ENCODE results near the gene RTKN2. TPM values are rescaled to one million over a fixed set of nuclear protein-coding genes. Genes with fewer than 3 reads are reported as not detected.
A peak's percentile ranks its signal among the peaks of the same experiment; 100 is the strongest.

The RTKN2 gene
- total RNA-seq, 1 experiment from 2014 or later, result 14.4 TPM

DNA sequence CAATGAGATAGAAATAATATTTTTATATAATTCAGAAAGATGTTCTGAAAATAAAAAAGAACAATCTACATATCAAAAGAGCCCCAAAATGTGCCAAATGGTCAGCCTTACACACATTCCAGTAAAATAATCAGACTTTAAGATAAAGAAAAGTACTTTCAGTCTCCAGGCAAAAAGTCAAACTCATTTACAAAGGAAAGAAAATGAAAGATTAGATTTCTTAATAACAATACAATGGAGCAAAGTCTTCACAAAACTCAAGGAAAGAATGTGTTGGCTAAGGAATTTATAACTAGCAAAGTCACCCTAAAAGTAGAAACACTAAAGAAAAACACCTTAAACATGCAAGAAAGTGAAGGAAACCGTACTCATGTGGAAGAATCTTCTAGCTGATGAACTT lies 16.6 kb downstream of the RTKN2 start:
- WGBS (ENCODE audit: extremely low coverage, insufficient read length, low lambda C conversion rate), result no CpG with 5 or more reads among the region's 1 CpG
- TF ChIP-seq, protein P1, sequence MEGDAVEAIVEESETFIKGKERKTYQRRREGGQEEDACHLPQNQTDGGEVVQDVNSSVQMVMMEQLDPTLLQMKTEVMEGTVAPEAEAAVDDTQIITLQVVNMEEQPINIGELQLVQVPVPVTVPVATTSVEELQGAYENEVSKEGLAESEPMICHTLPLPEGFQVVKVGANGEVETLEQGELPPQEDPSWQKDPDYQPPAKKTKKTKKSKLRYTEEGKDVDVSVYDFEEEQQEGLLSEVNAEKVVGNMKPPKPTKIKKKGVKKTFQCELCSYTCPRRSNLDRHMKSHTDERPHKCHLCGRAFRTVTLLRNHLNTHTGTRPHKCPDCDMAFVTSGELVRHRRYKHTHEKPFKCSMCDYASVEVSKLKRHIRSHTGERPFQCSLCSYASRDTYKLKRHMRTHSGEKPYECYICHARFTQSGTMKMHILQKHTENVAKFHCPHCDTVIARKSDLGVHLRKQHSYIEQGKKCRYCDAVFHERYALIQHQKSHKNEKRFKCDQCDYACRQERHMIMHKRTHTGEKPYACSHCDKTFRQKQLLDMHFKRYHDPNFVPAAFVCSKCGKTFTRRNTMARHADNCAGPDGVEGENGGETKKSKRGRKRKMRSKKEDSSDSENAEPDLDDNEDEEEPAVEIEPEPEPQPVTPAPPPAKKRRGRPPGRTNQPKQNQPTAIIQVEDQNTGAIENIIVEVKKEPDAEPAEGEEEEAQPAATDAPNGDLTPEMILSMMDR (conservative IDR thresholded peaks at IDR 0.05), result no peak
- no peaks in the 10 kb centered on the region for H3K27me3 ChIP-seq (ENCODE audit: insufficient read depth, low read length)
- no peak overlapping the region for H2BK5ac ChIP-seq (ENCODE audit: insufficient read length, low read length)
- no peak overlapping the region for H2AK5ac ChIP-seq (ENCODE audit: insufficient read length, low read length)
- Mint-ChIP-seq H3K9me3 (no peaks in the 10 kb centered on the region), H3K4me3 (no peak overlapping the region), H3K27me3 (ENCODE audit: low read depth) (no peaks in the 10 kb centered on the region), H3K36me3 (ENCODE audit: insufficient read depth in 1 of 3, low read depth in 3 of 3) (peaks cover 4 to 24% (median 13%) of the 10 kb centered on the region in 3 experiments; a peak in 6 of 7 replicates), H3K4me1 (peaks cover 26 to 32% of the 10 kb centered on the region in 2 experiments), H3K27ac (peak overlapping the region in 1 of 3 experiments; percentile 53; a peak in 2 of 7 replicates)
- H3K79me1 ChIP-seq (ENCODE audit: insufficient read depth, low read depth, low read length, poor library complexity, severe bottlenecking), result no peaks in the 10 kb centered on the region
- H3K4me2 ChIP-seq (ENCODE audit: insufficient read depth, insufficient read length, low read length), result no peak overlapping the region
- no peak overlapping the region for H3T11ph ChIP-seq (ENCODE audit: low read length)
- H2BK15ac ChIP-seq (ENCODE audit: low read depth, low read length), result no peak overlapping the region
- H4K5ac ChIP-seq (ENCODE audit: insufficient read length, low read depth, low read length), result no peak overlapping the region
- no peak for DNase-seq
- no peaks in the 10 kb centered on the region for H3K79me2 ChIP-seq (ENCODE audit: insufficient read depth, low read length)
- H2BK12ac ChIP-seq (ENCODE audit: insufficient read length, low read depth, low read length), result no peak overlapping the region
- H4K20me1 ChIP-seq (ENCODE audit: control insufficient read depth, insufficient read depth, insufficient read length), result no peaks in the 10 kb centered on the region
- H4K91ac ChIP-seq (ENCODE audit: insufficient read length, low read depth, low read length), result no peak overlapping the region
- no peak overlapping the region for H2AFZ ChIP-seq (ENCODE audit: low read length)
- no peak overlapping the region for H2BK20ac ChIP-seq (ENCODE audit: low read depth, low read length, poor library complexity, severe bottlenecking)
- no peak overlapping the region for H3K9ac ChIP-seq (ENCODE audit: extremely low read depth, insufficient read length, low read length)
- H3K56ac ChIP-seq (ENCODE audit: insufficient read length, low read depth, low read length), result no peak overlapping the region
- H4K8ac ChIP-seq (replicated peaks; ENCODE audit: insufficient read length, low read depth, low read length), result no peak overlapping the region
- no peak overlapping the region for H3K4ac ChIP-seq (ENCODE audit: low read depth, low read length)
- no peaks in the 10 kb centered on the region for H3K23me2 ChIP-seq (ENCODE audit: insufficient read length, low read depth, low read length, poor library complexity, severe bottlenecking)
- no peak overlapping the region for H2BK120ac ChIP-seq (ENCODE audit: low read depth, low read length, poor library complexity, severe bottlenecking)
- no peaks in the 10 kb centered on the region for H3K9me3 ChIP-seq (ENCODE audit: control insufficient read depth, low read depth, low read length)
- H3K27ac ChIP-seq (ENCODE audit: insufficient read length, low read depth, low read length), result no peak overlapping the region
- no peaks in the 10 kb centered on the region for H3K4me1 ChIP-seq (ENCODE audit: insufficient read depth, low read length)
- H3K18ac ChIP-seq (ENCODE audit: insufficient read length, low read depth, low read length), result no peak overlapping the region
- H3K23ac ChIP-seq (ENCODE audit: insufficient read length, low read depth, low read length), result no peak overlapping the region
- no peak overlapping the region for H3K14ac ChIP-seq (ENCODE audit: insufficient read depth, low read length)

Data from H9 (cell line).